SU-DHL-6 (cell line): ENCODE results near the gene PRSS56.

Source experiments
- H2AFZ ChIP-seq: fragments of 200-600 bp; sonication (generic); 2 replicates; pipeline ENCODE4 v1.6.1; 2014; ENCODE audit warnings: low read depth, mild to moderate bottlenecking, moderate library complexity, mixed read lengths, antibody characterized with exemption, low read length; ENCODE audit not compliant: severe bottlenecking
- H3F3A ChIP-seq: fragments of 200-600 bp; shearing (Covaris generic); 2 replicates; pipeline ENCODE4 v1.6.0; 2016; ENCODE audit warnings: antibody characterized with exemption, mild to moderate bottlenecking; ENCODE audit not compliant: insufficient read depth
- H3K27ac ChIP-seq: fragments of 200-600 bp; sonication (generic); 2 replicates; pipeline ENCODE4 v1.5.1; 2016; ENCODE audit warnings: low read depth, mild to moderate bottlenecking, low read length, moderate library complexity, mixed read lengths
- H3K27me3 ChIP-seq: fragments of 200-600 bp; sonication (generic), shearing (Covaris generic); 2 replicates; pipeline ENCODE4 v1.6.0; 2014; ENCODE audit warnings: mild to moderate bottlenecking, low read length
- H3K36me3 ChIP-seq: fragments of 200-600 bp; sonication (generic); 2 replicates; pipeline ENCODE4 v1.6.1; 2014; ENCODE audit warnings: mild to moderate bottlenecking, low read length, mixed read lengths
- H3K4me2 ChIP-seq: fragments of 300-600, 200-600 bp; shearing (Covaris generic), sonication (generic); 2 replicates; pipeline ENCODE4 v1.6.0; 2014; ENCODE audit warnings: low read length, low read depth, mild to moderate bottlenecking; ENCODE audit not compliant: poor library complexity, severe bottlenecking
- H3K4me3 ChIP-seq: fragments of 200-600 bp; sonication (generic); 2 replicates; pipeline ENCODE4 v1.5.1; 2014; ENCODE audit warnings: antibody characterized with exemption, low read length, mild to moderate bottlenecking, mixed read lengths; ENCODE audit not compliant: insufficient read depth, poor library complexity, severe bottlenecking
- H3K79me2 ChIP-seq: fragments of 200-600 bp; sonication (generic); 2 replicates; pipeline ENCODE4 v1.6.1; 2014; ENCODE audit warnings: mild to moderate bottlenecking, low read length, moderate library complexity; ENCODE audit not compliant: insufficient read depth
- H3K9ac ChIP-seq: fragments of 200-600 bp; sonication (generic); 2 replicates; pipeline ENCODE4 v1.7.0; 2014; ENCODE audit warnings: mild to moderate bottlenecking, low read length
- H3K9me2 ChIP-seq: fragments of 200-600 bp; sonication (generic); replicated peaks from 2 replicates; pipeline ENCODE4 v1.6.1; 2014; ENCODE audit warnings: low read length; ENCODE audit not compliant: insufficient read depth
- H3K9me3 ChIP-seq: fragments of 200-600 bp; sonication (generic); 2 replicates; pipeline ENCODE4 v1.6.1; 2014; ENCODE audit warnings: low read length, mixed read lengths; ENCODE audit not compliant: insufficient read depth
- H4K20me1 ChIP-seq: fragments of 200-600 bp; sonication (generic); 2 replicates; pipeline ENCODE4 v1.6.1; 2014; ENCODE audit warnings: low read depth, mild to moderate bottlenecking, antibody characterized with exemption, low read length, moderate library complexity, mixed read lengths
- CTCF ChIP-seq: fragments of 200-600 bp; sonication (generic); IDR thresholded peaks from one replicate; pipeline ENCODE4 v1.5.1; 2017; ENCODE audit warnings: antibody characterized with exemption, mild to moderate bottlenecking, low read length, moderate library complexity; ENCODE audit not compliant: insufficient read depth, poor library complexity, severe bottlenecking
- EZH2phosphoT487 ChIP-seq: fragments of 200-600 bp; sonication (generic), shearing (Covaris generic); conservative IDR thresholded peaks from 2 replicates; pipeline ENCODE4 v1.6.1; 2018; ENCODE audit warnings: mild to moderate bottlenecking, antibody characterized with exemption, low read length, moderate library complexity, mixed read lengths

PRSS56 gene

GRCh38 chr2:232508251-232508650 is 11.9 kb upstream of the PRSS56 start:
- Histone ChIP-seq H3K4me3 (no peak overlapping the region), H3K4me2 (no peak overlapping the region), H3K9me3 (no peaks in the 10 kb centered on the region), H2AFZ (no peak overlapping the region), H3K79me2 (no peaks in the 10 kb centered on the region), H3K27me3 (no peaks in the 10 kb centered on the region), H3F3A (no peaks in the 10 kb centered on the region), H3K27ac (no peak overlapping the region), H3K9me2 (no peaks in the 10 kb centered on the region), H3K9ac (no peak overlapping the region), H3K36me3 (no peaks in the 10 kb centered on the region), H4K20me1 (no peaks in the 10 kb centered on the region)
- TF ChIP-seq CTCF (no peak), EZH2phosphoT487 (no peak)

GRCh38 chr2:232511336-232511890 is 8.8 kb upstream of the PRSS56 start:
- H2AFZ ChIP-seq: no peak overlapping the region

GRCh38 chr2:232512602-232513001 is 7.6 kb upstream of the PRSS56 start:
- no peak for TF ChIP-seq EZH2phosphoT487
- TF ChIP-seq CTCF: no peak
- Histone ChIP-seq H3K27ac (no peak overlapping the region), H3K9me3 (no peaks in the 10 kb centered on the region), H4K20me1 (no peaks in the 10 kb centered on the region), H3F3A (no peaks in the 10 kb centered on the region), H3K4me3 (no peak overlapping the region), H2AFZ (no peak overlapping the region), H3K27me3 (no peaks in the 10 kb centered on the region), H3K9ac (no peak overlapping the region), H3K79me2 (no peaks in the 10 kb centered on the region), H3K4me2 (no peak overlapping the region), H3K9me2 (no peaks in the 10 kb centered on the region), H3K36me3 (no peaks in the 10 kb centered on the region)

More at GRCh38 chr2:232511336-232511890, 8.8 kb upstream of the PRSS56 start:
- H3K27me3 ChIP-seq: no peaks in the 10 kb centered on the region
- H3K9me2 ChIP-seq: no peaks in the 10 kb centered on the region
- H3K9ac ChIP-seq: no peak overlapping the region
- no peaks in the 10 kb centered on the region for H3F3A ChIP-seq
- H3K4me2 ChIP-seq: no peak overlapping the region
- H3K36me3 ChIP-seq: no peaks in the 10 kb centered on the region
- no peak overlapping the region for H3K4me3 ChIP-seq
- H3K79me2 ChIP-seq: no peaks in the 10 kb centered on the region
- H3K9me3 ChIP-seq: no peaks in the 10 kb centered on the region
- TF ChIP-seq CTCF: no peak
- TF ChIP-seq EZH2phosphoT487: no peak
- no peak overlapping the region for H3K27ac ChIP-seq
- H4K20me1 ChIP-seq: no peaks in the 10 kb centered on the region
